Non-pigmented ciliary epithelial cell (primary cell): ENCODE results near the gene MAVS.
"Not testable (repeated sequence)": the region's sequence is repeated elsewhere in the genome, so short reads cannot be mapped to it uniquely, and the experiment has no call there.

ENCODE experiments used
- DNase-seq: peaks from one replicate; pipeline ENCODE4 v3.0.0-alpha.2; 2010; ENCODE audit warnings: low read depth

MAVS gene

GRCh38 chr20:3854462-3854871 lies 7.8 kb downstream of the MAVS start:
- DNase-seq: no peak

- DNase-seq: no peak
These were observed 10.8 kb downstream of the MAVS start for GRCh38 chr20:3857405-3857804.

DNA sequence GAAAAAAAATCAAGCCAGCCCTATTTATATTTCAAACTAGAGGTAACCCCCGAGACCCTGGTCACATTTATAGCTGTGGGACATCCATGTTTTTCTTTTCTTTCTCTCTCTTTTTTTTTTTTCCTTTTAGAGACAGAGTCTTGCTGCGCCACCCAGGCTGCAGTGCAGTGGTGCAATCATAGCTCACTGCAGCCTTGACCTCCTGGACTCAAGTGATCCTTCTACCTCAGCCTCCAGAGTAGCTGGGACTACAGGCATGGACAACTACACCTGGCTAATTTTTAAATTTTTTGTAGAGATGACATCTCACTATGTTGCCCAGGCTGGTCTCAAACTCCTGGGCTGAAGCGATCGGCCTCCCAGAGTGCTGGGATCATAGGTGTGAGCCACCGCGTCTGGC lies 12.1 kb downstream of the MAVS start:
- no peak for DNase-seq

- DNase-seq: no peak
These were observed 14.6 kb downstream of the MAVS start for GRCh38 chr20:3861191-3861590.

DNA sequence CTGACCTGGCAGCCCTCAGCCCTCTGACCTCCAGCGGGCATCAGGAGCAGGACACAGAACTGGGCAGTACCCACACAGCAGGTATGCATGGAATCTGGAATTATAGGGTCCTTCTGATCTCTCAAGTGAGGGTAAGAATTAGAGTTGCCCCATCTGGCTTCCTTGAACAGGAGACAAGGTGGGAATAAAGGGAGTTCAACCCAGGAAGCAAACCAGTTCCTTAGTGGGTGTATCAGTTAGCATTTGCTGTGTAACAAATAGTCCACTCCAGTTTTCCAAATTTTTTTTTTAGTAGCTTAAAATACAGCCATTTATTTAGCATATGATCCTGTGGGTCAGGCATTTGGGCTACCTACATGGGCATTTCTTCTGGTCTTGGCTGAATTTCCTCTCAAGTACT lies 15.7 kb downstream of the MAVS start:
- DNase-seq: no peak

DNA sequence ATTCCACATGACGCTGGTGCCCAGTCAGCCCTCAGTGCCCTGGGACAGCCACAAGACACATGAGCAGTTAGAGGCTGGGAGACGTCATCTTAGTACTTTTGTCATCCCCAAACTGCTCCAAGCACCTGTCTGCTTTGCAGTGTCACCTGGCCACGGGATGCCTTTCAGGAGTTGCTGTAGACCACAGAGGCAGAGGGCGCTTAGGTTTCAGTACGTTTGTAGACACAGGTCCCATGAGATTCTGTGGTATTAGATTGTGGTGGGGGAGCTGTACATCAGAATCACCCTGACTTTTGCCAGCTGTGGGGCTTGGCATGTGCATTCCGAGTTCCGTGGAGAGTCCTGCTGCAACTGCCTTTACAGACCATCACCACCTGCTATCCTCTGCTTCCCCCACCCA lies 16.7 kb downstream of the MAVS start:
- no peak for DNase-seq

- DNase-seq: no peak
These were observed 17.9 kb downstream of the MAVS start for GRCh38 chr20:3864518-3864917.

DNA sequence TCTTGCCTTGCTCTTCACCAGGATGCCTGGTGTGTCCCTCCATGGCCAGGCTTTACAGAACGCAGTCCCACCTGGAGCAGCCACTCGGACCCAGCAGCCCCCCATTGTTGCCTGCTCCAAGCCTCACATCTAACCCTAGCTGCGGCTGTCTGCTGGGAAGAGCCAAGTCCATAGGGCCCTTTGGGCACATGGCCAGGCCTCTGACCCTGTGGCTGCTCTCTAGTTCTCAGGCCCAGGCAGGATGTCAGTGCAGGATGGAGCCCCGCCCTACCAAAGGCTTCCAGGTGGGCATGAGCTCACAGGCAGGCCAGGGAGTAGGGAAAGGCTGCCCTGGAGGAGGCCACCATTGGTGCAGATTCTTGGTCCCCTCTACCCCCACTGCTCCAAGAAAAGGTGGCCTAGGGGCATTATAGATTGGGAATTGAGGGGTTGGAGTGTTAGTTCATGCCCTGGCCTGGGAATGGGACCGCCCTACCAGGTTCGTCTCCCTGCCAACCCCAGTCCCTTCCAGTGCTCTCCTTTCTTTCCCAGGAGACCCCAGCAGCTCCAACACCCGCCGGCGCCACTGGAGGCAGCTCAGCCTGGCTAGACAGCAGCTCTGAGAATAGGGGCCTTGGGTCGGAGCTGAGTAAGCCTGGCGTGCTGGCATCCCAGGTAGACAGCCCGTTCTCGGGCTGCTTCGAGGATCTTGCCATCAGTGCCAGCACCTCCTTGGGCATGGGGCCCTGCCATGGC lies 18.7 kb downstream of the MAVS start:
- no peak for DNase-seq

DNA sequence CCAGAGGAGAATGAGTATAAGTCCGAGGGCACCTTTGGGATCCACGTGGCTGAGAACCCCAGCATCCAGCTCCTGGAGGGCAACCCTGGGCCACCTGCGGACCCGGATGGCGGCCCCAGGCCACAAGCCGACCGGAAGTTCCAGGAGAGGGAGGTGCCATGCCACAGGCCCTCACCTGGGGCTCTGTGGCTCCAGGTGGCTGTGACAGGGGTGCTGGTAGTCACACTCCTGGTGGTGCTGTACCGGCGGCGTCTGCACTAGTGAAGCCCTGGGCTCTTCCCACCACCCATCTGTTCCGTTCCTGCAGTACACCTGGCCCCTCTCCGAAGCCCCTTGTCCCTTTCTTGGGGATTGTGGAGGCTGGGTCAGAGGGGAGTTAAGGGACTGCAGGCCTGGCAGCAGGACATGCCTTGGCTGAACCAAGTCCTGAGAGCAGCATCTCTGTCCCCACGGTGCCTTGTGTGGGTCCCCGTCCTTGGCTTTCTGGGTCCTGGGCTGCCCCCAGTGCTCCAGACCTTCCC lies 19.3 kb downstream of the MAVS start:
- no peak for DNase-seq

DNA sequence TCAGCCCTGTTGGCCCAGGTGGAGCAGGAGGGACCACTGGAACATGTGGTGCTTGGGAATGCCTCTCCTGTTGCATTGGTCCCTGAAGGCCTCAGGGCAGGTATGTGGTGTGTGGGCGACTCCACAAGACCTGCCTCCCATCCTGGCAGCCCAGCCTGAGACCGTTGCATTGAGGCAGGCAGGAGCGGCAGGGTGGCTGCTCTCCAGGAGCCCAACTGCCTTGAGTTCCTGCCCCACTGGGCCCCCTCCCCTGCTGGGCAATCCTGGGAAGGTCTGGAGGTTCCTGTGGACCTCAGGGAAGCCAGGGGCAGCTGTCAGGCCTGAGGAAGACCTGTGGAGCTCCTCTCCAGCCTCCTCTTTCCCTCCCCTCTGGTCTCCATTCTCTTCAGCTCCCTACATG lies 19.8 kb downstream of the MAVS start:
- DNase-seq: no peak

- no peak for DNase-seq
These were observed 21.2 kb downstream of the MAVS start for GRCh38 chr20:3867802-3868201.

- DNase-seq: no peak
These were observed 23.4 kb downstream of the MAVS start for GRCh38 chr20:3869839-3870634.

GRCh38 chr20:3871550-3872265 lies 25.1 kb downstream of the MAVS start:
- DNase-seq: no peak

DNA sequence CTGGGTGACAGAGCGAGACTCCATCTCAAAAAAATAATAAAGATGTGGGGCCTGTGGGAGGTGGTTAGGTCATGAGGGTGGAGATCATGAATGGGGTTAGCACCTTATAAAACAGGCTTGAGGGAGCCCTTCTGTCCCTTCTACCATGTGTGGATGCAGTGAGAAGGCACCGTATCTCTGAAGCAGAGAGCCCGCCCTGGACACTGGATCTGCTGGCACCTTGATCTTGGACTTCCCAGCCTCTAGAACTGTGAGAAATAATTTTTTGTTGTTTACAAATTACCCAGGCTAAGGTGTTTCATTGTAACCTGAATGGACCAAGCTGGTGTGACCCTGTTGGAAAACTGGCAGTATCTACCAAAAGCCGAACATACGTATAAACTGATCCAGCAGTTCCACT lies 26.9 kb downstream of the MAVS start:
- DNase-seq: no peak

DNA sequence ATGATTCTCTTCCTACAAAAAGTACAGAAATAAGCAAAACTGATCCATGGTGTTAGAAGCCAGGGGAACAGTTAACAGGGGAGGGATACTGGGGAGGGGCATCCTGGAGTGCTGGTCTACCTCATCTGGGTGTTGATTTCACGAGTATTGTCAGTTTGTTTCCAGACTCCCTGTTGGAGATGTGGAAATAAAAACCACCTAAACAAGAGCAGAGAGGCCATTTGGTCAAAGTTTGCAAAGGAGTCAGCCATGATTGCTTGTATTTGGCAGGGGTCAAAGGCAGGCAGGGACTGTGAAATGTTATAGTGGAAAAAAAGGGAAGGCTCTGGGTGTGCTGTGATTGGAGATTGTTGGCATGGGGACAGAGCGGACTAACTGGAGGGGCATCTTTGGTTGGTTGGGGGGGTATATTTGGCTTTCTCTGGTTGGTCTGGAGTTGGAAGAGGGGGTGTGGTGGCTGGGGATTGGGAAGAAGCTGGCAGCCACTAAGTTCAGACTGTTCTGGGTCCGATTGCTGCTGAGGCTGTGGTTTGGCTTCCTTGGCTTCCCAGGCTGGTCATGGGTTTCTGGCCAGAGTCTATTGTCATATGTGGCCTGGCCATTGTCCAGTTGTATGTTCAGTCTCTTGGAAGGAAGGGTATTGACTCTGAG lies 27.7 kb downstream of the MAVS start:
- no peak for DNase-seq

GRCh38 chr20:3875378-3875974 lies 28.8 kb downstream of the MAVS start:
- DNase-seq: no peak

DNA sequence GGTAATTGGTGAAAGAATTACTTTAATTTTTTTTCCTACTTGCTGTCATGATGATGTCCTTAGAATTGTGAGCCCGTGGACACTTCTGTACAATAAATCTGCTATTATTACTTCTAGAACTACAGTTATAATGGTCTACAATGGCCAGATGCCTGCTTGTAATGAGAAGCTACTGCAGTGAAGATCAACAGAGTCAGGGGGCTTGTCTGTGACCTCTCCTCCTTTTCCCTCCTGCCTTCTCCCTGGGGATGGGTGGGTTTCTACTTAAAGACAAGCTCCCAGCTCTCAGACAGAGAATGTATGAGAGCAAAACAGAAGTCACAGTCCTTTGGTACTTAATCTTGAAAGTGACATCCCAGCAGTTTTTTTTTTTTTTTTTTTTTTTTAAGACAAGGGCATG lies 29.4 kb downstream of the MAVS start:
- no peak for DNase-seq

DNA sequence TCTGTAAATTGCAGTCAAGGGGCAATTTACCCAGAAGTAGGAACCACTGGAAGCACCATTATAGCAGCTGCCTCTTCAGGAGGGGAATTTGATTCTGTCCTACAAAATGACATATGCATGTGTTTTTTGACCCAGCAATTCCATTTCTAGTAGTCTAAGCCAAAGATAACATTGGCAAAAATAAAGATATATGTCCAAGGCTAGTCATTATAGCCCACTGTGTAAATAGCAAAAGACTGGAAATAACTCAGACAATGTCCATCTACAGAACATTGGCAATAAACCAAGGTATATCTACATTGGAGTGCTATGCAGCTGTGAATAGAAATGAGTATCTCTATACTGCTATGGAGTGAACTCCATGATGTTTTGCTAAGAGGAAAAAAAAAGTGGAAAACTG lies 30.0 kb downstream of the MAVS start:
- no peak for DNase-seq

DNA sequence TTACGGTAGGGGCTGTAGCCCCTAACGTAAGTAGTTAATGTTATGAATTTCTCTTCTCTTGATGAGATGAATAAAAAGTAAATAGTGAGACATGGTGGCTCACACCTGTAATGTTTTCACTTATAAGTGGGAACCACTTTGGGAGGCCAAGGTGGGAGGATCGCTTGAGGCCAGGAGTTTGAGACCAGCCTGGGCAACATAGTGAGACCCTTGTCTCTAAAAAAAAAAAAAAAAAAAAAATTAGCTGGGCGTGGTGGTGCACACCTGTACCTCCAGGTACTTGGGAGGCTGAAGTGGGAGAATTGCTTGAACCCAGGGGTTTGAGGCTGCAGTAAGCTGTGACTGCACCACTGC lies 32.3 kb downstream of the MAVS start:
- not testable (repeated sequence) for DNase-seq

DNA sequence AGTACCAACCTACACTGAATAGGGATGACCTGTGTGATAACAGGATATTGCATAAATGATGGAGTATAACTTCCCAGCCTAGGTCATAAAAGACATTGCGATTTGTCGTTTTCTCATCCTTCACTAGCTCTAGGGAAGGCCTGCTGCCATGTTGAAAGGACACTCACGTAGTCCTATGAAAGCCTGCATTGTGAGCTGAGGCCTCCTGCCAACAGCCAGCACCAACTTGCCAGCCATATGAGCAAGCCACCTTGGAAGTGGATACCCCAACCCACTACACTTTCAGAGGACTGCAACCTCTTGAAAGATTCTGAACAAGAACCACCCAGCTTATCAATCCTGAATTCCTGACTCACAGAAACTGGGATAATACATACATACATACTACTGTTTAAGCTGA lies 39.1 kb downstream of the MAVS start:
- no peak for DNase-seq

- DNase-seq: no peak
These were observed 41.4 kb downstream of the MAVS start for GRCh38 chr20:3887876-3888620.
